SK-N-SH treated with all-trans-retinoic acid at 6 μM for 48 hours (cell line): ENCODE measurements around the gene PIK3AP1.

Source experiments
- ARNTL ChIP-seq: fragments of 450-650 bp; formaldehyde crosslinking; IDR thresholded peaks from 2 replicates; pipeline ENCODE4 v1.5.0; 2020; ENCODE audit warnings: low read depth, mild to moderate bottlenecking, moderate library complexity, borderline replicate concordance
- BACH2 ChIP-seq: fragments of 250-450 bp; sonication (Bioruptor Pico); IDR thresholded peaks from 2 replicates; pipeline ENCODE4 v1.9.0; 2021; ENCODE audit warnings: mild to moderate bottlenecking, borderline replicate concordance
- ESRRG ChIP-seq: fragments of 250-450 bp; sonication (Bioruptor Pico); IDR thresholded peaks from 2 replicates; pipeline ENCODE4 v1.6.1; 2021; ENCODE audit warnings: mild to moderate bottlenecking
- ISL1 ChIP-seq: fragments of 250-450 bp; sonication (Bioruptor Pico); IDR thresholded peaks from 2 replicates; pipeline ENCODE4 v2.1.2; 2022; ENCODE audit warnings: mild to moderate bottlenecking, moderate library complexity
- PATZ1 ChIP-seq: fragments of 250-450 bp; sonication (Bioruptor Pico); IDR thresholded peaks from 2 replicates; pipeline ENCODE4 v1.8.0; 2020; ENCODE audit warnings: mild to moderate bottlenecking, moderate library complexity, borderline replicate concordance
- PPARA ChIP-seq: fragments of 250-450 bp; sonication (Bioruptor Pico); IDR thresholded peaks from 2 replicates; pipeline ENCODE4 v1.5.0; 2020; ENCODE audit warnings: mild to moderate bottlenecking, borderline replicate concordance
- RARB ChIP-seq: fragments of 250-450 bp; sonication (Bioruptor Pico); IDR thresholded peaks from 2 replicates; pipeline ENCODE4 v1.8.0; 2021; ENCODE audit warnings: mild to moderate bottlenecking, moderate library complexity
- TOX ChIP-seq: fragments of 250-450 bp; sonication (Bioruptor Pico); IDR thresholded peaks from 2 replicates; pipeline ENCODE4 v1.8.0; 2021; ENCODE audit warnings: mild to moderate bottlenecking, moderate library complexity, borderline replicate concordance
- TF ChIP-seq, protein P1 (sequence below): fragments of 250-450 bp; sonication (Bioruptor Pico); IDR thresholded peaks from 2 replicates; pipeline ENCODE4 v1.5.0; 2020; ENCODE audit warnings: mild to moderate bottlenecking, moderate library complexity

DNA sequence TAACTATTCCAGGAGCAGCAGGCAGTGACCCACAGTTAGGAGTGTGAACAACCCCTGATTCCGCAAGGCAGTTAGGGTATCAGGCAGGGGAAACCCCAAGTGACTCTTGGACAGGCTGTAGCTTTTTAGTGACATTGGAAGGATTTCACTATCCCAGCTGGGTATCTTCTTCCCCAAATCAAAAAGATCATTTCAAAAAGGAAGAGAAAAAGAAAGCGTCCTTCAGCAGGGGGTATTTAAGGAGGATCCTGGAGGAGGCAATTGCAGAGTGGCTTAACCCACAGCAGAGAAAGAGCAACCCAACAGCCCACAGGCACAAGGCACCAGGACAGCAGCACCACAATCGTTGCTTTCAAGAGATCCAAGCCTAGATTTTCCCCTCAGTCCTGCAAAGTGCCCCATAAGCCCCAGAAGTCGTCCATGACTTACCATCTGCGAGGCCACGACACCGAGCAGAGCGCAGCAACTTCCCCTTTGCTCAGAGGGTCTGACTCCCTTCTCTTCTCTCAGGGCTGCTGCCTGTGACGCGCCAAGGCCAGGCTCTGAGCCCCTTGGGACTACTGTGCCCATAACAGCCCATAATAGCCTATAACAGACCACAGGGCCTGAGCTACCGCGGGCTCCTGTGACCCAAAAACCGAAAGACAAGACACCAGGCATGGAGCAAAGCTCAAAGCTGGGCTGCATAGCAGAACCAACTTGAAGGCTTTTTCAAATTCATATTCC is 19.8 kb downstream of the PIK3AP1 start:
- no peak for TF ChIP-seq PPARA (CRISPR knock-in tag)
- no peak for TF ChIP-seq ISL1
- TF ChIP-seq, protein P1, sequence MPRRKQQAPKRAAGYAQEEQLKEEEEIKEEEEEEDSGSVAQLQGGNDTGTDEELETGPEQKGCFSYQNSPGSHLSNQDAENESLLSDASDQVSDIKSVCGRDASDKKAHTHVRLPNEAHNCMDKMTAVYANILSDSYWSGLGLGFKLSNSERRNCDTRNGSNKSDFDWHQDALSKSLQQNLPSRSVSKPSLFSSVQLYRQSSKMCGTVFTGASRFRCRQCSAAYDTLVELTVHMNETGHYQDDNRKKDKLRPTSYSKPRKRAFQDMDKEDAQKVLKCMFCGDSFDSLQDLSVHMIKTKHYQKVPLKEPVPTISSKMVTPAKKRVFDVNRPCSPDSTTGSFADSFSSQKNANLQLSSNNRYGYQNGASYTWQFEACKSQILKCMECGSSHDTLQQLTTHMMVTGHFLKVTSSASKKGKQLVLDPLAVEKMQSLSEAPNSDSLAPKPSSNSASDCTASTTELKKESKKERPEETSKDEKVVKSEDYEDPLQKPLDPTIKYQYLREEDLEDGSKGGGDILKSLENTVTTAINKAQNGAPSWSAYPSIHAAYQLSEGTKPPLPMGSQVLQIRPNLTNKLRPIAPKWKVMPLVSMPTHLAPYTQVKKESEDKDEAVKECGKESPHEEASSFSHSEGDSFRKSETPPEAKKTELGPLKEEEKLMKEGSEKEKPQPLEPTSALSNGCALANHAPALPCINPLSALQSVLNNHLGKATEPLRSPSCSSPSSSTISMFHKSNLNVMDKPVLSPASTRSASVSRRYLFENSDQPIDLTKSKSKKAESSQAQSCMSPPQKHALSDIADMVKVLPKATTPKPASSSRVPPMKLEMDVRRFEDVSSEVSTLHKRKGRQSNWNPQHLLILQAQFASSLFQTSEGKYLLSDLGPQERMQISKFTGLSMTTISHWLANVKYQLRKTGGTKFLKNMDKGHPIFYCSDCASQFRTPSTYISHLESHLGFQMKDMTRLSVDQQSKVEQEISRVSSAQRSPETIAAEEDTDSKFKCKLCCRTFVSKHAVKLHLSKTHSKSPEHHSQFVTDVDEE: no peak
- TF ChIP-seq RARB (CRISPR knock-in tag): no peak
- TF ChIP-seq TOX (CRISPR knock-in tag): no peak
- no peak for TF ChIP-seq PATZ1
- no peak for TF ChIP-seq BACH2 (CRISPR knock-in tag)
- no peak for TF ChIP-seq ARNTL
- no peak for TF ChIP-seq ESRRG (CRISPR knock-in tag)
